Measurements from ENCODE around the gene DNMT1.

The DNMT1 gene

GRCh38 chr19:10112895-10113591 is 81.7 kb downstream of the DNMT1 start:
- DNase-seq (ENCODE audit: low read depth) = no peak

GRCh38 chr19:10112037-10112761 is 82.6 kb downstream of the DNMT1 start:
- no peak for DNase-seq (ENCODE audit: low read depth)

- DNase-seq (ENCODE audit: low read depth) = no peak
Measured at GRCh38 chr19:10111405-10111811, 83.3 kb downstream of the DNMT1 start, which contains the start of gene P2RY11. P2RY11 (plus strand) TSS chr19:10111693; CDS start chr19:10111722, 29 bp downstream.

- DNase-seq (ENCODE audit: low read depth) = no peak
Measured at GRCh38 chr19:10110972-10111317, 83.8 kb downstream of the DNMT1 start.

GRCh38 chr19:10110076-10110971 is 84.4 kb downstream of the DNMT1 start:
- no peak for DNase-seq (ENCODE audit: low read depth)

GRCh38 chr19:10109528-10109927 is 85.2 kb downstream of the DNMT1 start:
- DNase-seq (ENCODE audit: low read depth) = no peak

- no peak for DNase-seq (ENCODE audit: low read depth)
Measured at GRCh38 chr19:10107817-10108367, 86.9 kb downstream of the DNMT1 start.

GRCh38 chr19:10107254-10107653 is 87.5 kb downstream of the DNMT1 start:
- no peak for DNase-seq (ENCODE audit: low read depth)

- peak; percentile 89 for DNase-seq (ENCODE audit: low read depth)
Measured at GRCh38 chr19:10106100-10106936, 88.4 kb downstream of the DNMT1 start, which contains the start of gene PPAN. PPAN (plus strand) TSS chr19:10106362; CDS start chr19:10106395, 33 bp downstream.

- DNase-seq (ENCODE audit: low read depth) = peak; percentile 56
Measured at GRCh38 chr19:10105509-10106099, 89.1 kb downstream of the DNMT1 start.

GRCh38 chr19:10104665-10105508 is 89.9 kb downstream of the DNMT1 start:
- DNase-seq (ENCODE audit: low read depth) = no peak

- DNase-seq (ENCODE audit: low read depth) = no peak
Measured at GRCh38 chr19:10104130-10104513, 90.6 kb downstream of the DNMT1 start.

- no peak for DNase-seq (ENCODE audit: low read depth)
Measured at GRCh38 chr19:10102787-10103236, 91.9 kb downstream of the DNMT1 start.

- DNase-seq (ENCODE audit: low read depth) = no peak
Measured at GRCh38 chr19:10100163-10100785, 94.5 kb downstream of the DNMT1 start.

- no peak for DNase-seq (ENCODE audit: low read depth)
Measured at GRCh38 chr19:10096615-10096963, 98.2 kb downstream of the DNMT1 start.

GRCh38 chr19:10095948-10096614 is 98.7 kb downstream of the DNMT1 start:
- peak; percentile 63 for DNase-seq (ENCODE audit: low read depth)

- DNase-seq (ENCODE audit: low read depth) = no peak
Measured at GRCh38 chr19:10095622-10095947, 99.2 kb downstream of the DNMT1 start.

- no peak for DNase-seq (ENCODE audit: low read depth)
Measured at GRCh38 chr19:10093295-10094186, 101.2 kb downstream of the DNMT1 start.

Measured in stimulated activated CD8-positive, alpha-beta memory T cell treated with anti-CD3 and anti-CD28 coated beads, Interleukin-15, amount 100 ng/mL, for 1 hour (primary cell).